ENCODE results near the gene TOPBP1. TPM values are rescaled to one million over a fixed set of nuclear protein-coding genes. Genes with fewer than 3 reads are reported as not detected.

Gene TOPBP1
- total RNA-seq, result 12.1 and 16.5 TPM in 2 replicates

GRCh38 chr3:133661454-133662277, at the start of gene TOPBP1:
TOPBP1 (minus strand) TSS chr3:133661941; CDS start chr3:133661127, 814 bp downstream.

GRCh38 chr3:133573629-133574194, 88.0 kb downstream of the TOPBP1 start, which contains the start of gene CDV3:
CDV3 (plus strand) TSS chr3:133573686; CDS start chr3:133574045, 359 bp downstream.

Other genes starting within 250 kb of the TOPBP1 start
- gene CDV3, start 88.3 kb downstream of the TOPBP1 start, total RNA-seq, result 131 and 153 TPM in 2 replicates
- 0.28 TPM in 2 replicates for gene TF, start 84.5 kb upstream of the TOPBP1 start, total RNA-seq
- 103 and 108 TPM in 2 replicates for gene SRPRB, start 143.9 kb upstream of the TOPBP1 start, total RNA-seq
- 0.14 and 0.37 TPM in 2 replicates for gene RAB6B, start 233.9 kb upstream of the TOPBP1 start, total RNA-seq

Measured in smooth muscle cell of bladder (primary cell).